Spleen (tissue), 7 donors: ENCODE data around the gene GPC3.

Experiments
- POLR2AphosphoS5 ChIP-seq, 3 donors: sonication (generic); formaldehyde crosslinking; IDR thresholded peaks; one replicate each; pipeline ENCODE4 v1.5.1; 2017; ENCODE audit warnings: antibody characterized with exemption in 3 of 3
- TF ChIP-seq, protein P1 (sequence below), 11 experiments: fragments of 200-600 bp in 7 of 11; fragments of 450-650 bp in 4 of 11; sonication (generic) in 4 of 11; IDR thresholded peaks in 8 of 11; conservative IDR thresholded peaks in 3 of 11; 1 replicate in 7 of 11; 2 replicates in 4 of 11; pipeline versions ENCODE4 v1.4.0 to v1.8.0; 2016 to 2021; ENCODE audit warnings: antibody characterized with exemption in 11 of 11, inconsistent platforms in 4 of 11, mild to moderate bottlenecking in 1 of 11
- donor health status: DM: no; HTN: no; CAD: no; lungs with moderate emphysema.
- donor health status: DM: no; HTN: no; CAD: no.
- donor health status: DM: no; HTN: no; CAD: no.

DNA sequence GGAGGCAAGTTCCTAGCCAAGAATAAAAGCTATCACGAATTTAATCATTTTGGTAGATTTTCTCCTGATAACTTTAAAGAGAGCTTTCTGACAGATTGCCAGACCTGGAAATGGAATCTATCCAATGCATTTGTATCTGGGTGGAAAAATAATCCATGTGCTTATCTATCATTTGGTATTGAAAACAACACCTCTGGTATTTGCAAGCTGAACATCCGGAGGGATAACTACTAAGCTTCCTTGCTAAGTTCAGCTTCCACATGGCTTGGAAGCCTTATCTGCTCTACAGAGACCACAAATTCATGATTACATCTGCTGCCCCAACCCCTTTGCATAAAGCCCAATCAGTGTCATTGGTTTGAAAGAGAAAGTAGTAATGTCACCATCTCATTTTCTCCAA lies 230.7 kb downstream of the GPC3 start:
- TF ChIP-seq, protein P1, sequence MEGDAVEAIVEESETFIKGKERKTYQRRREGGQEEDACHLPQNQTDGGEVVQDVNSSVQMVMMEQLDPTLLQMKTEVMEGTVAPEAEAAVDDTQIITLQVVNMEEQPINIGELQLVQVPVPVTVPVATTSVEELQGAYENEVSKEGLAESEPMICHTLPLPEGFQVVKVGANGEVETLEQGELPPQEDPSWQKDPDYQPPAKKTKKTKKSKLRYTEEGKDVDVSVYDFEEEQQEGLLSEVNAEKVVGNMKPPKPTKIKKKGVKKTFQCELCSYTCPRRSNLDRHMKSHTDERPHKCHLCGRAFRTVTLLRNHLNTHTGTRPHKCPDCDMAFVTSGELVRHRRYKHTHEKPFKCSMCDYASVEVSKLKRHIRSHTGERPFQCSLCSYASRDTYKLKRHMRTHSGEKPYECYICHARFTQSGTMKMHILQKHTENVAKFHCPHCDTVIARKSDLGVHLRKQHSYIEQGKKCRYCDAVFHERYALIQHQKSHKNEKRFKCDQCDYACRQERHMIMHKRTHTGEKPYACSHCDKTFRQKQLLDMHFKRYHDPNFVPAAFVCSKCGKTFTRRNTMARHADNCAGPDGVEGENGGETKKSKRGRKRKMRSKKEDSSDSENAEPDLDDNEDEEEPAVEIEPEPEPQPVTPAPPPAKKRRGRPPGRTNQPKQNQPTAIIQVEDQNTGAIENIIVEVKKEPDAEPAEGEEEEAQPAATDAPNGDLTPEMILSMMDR (IDR thresholded peaks at IDR 0.05 in 8 of 11, conservative IDR thresholded peaks at IDR 0.05 in 3 of 11), result no peak
- no peak for TF ChIP-seq POLR2AphosphoS5 (IDR thresholded peaks at IDR 0.05)
